ENCODE measurements around the gene CAVIN3.

DNA sequence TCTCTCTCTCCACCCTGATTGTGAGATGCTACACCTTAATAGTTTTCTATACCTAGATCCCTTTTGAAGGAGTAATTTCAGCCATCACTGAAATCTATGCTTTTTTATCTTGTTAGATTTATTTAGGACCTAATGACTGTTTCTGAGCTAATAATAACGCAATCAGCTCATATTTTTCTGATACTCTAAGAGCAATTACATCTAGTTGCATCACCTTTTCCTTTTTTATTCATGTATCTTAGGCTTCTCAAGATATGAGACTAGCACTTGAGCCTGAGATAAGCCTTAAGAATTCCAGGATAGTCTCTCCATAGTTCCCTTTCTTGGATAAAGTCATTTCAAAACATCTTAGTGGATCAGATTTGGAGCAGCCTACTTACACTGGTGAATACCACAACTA is 25.1 kb upstream of the CAVIN3 start:
- TF ChIP-seq POLR2A (IDR thresholded peaks at IDR 0.05) = no peak
- TF ChIP-seq, protein P1, sequence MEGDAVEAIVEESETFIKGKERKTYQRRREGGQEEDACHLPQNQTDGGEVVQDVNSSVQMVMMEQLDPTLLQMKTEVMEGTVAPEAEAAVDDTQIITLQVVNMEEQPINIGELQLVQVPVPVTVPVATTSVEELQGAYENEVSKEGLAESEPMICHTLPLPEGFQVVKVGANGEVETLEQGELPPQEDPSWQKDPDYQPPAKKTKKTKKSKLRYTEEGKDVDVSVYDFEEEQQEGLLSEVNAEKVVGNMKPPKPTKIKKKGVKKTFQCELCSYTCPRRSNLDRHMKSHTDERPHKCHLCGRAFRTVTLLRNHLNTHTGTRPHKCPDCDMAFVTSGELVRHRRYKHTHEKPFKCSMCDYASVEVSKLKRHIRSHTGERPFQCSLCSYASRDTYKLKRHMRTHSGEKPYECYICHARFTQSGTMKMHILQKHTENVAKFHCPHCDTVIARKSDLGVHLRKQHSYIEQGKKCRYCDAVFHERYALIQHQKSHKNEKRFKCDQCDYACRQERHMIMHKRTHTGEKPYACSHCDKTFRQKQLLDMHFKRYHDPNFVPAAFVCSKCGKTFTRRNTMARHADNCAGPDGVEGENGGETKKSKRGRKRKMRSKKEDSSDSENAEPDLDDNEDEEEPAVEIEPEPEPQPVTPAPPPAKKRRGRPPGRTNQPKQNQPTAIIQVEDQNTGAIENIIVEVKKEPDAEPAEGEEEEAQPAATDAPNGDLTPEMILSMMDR (IDR thresholded peaks at IDR 0.05 in 4 of 5, conservative IDR thresholded peaks at IDR 0.05 in 1 of 5) = no peak
